Measurements from ENCODE around the gene DOK4. TPM values are rescaled to one million over a fixed set of nuclear protein-coding genes. Genes with fewer than 3 reads are reported as not detected.

The DOK4 gene
- total RNA-seq, 1 donor from 2014 or later: 62.4 TPM

Other genes with a start within 250 kb of the DOK4 start
- 40.3 TPM for gene ARL2BP, start 241.2 kb downstream of the DOK4 start, total RNA-seq
- gene PLLP, start 201.8 kb downstream of the DOK4 start, total RNA-seq: 1.5 TPM
- not detected for gene CCL22, start 127.7 kb downstream of the DOK4 start, total RNA-seq
- 4.4 TPM for gene CX3CL1, start 114.0 kb downstream of the DOK4 start, total RNA-seq
- gene CCL17, start 81.7 kb downstream of the DOK4 start, total RNA-seq: not detected
- 56.5 TPM for gene CIAPIN1, start 39.1 kb downstream of the DOK4 start, total RNA-seq
- gene COQ9, start 39.0 kb downstream of the DOK4 start, total RNA-seq: 16.7 TPM
- 49.9 TPM for gene POLR2C, start 23.8 kb downstream of the DOK4 start, total RNA-seq
- gene CCDC102A, start 50.1 kb upstream of the DOK4 start, total RNA-seq: 1.5 TPM
- 0.25 TPM for gene ADGRG5, start 56.1 kb upstream of the DOK4 start, total RNA-seq
- gene ADGRG1, start 142.1 kb upstream of the DOK4 start, total RNA-seq: 47.0 TPM
- 0.49 TPM for gene ADGRG3, start 181.8 kb upstream of the DOK4 start, total RNA-seq
- 0.74 TPM for gene DRC7, start 208.3 kb upstream of the DOK4 start, total RNA-seq
- 34.4 TPM for gene KATNB1, start 249.3 kb upstream of the DOK4 start, total RNA-seq

Data from temporal lobe (tissue), 1 donor.